Activated CD4-positive, CD25-positive, alpha-beta regulatory T cell treated with anti-CD3 and anti-CD28 coated beads, Interleukin-2, amount 50 U/mL, for 16 hours (primary cell): ENCODE results near the gene GDE1.

ENCODE experiments used
- DNase-seq: peaks from one replicate; pipeline ENCODE4 v3.0.0-alpha.2; 2020; ENCODE audit warnings: low read depth, low spot score

Gene GDE1

GRCh38 chr16:19486750-19487325 is 35.1 kb downstream of the GDE1 start:
- DNase-seq: no peak

DNA sequence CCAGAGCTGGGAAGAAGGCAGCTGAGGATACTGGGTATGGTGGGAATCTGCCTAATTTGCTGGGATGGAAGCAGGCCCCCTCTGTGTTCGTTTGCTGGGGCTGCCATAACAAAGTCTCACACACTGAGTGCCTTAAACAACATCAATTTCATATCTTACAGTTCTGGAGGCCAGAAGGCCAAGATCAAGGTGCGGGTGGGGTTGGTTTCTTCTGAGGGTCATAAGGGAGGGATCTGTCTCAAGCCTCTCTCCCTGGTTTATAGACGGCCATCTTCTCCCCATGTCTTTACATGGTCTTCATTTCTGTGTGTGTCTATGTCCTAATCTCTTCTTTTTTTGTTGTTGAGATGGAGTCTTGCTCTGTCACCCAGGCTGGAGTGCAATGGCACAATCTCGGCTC is 35.8 kb downstream of the GDE1 start:
- DNase-seq: no peak

GRCh38 chr16:19485611-19486010 is 36.3 kb downstream of the GDE1 start:
- no peak for DNase-seq

DNA sequence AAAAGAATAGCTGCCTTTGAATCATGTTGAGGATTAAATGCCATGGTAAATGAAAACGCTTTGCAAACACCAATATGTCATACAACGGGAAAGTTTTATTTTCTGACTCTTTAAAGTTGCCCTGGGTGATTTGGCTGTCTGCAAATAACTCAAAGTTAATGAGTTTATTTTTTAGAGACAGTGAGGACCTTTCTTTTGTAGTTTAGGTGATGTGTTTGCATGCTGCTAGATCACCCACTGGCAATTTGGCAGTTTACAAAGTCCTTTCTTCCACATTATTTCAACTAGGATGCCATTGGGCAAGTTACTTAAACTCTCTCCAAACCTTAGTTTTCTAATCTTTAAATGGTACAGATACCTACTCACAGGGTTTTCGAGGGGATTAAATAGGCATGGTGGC is 37.8 kb downstream of the GDE1 start:
- DNase-seq: no peak

- DNase-seq: no peak
Measured at GRCh38 chr16:19482291-19482690, 39.6 kb downstream of the GDE1 start.

- no peak for DNase-seq
Measured at GRCh38 chr16:19481769-19482168, 40.1 kb downstream of the GDE1 start.

GRCh38 chr16:19481296-19481695 is 40.6 kb downstream of the GDE1 start:
- DNase-seq: no peak

GRCh38 chr16:19479302-19479721 is 42.6 kb downstream of the GDE1 start:
- DNase-seq: no peak

DNA sequence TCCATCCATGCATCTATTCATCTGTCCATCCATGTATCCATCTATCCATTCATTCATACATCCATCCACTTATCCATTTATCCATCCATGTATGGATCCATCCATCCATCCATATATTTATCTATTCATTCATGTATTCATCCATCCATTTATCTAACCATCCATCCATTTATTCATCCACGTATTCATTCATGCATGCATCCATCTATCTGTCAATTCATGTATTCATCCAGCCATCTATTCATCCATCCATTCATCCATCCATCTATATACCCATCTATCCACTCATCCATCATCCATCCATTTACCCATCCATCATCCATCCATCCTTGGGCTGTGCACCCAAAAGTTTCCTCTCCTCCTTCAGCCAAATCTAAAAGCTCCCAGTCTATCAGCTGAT is 43.4 kb downstream of the GDE1 start:
- DNase-seq: no peak

- no peak for DNase-seq
Measured at GRCh38 chr16:19474617-19475016, 47.3 kb downstream of the GDE1 start.

GRCh38 chr16:19472482-19472881 is 49.4 kb downstream of the GDE1 start:
- no peak for DNase-seq

DNA sequence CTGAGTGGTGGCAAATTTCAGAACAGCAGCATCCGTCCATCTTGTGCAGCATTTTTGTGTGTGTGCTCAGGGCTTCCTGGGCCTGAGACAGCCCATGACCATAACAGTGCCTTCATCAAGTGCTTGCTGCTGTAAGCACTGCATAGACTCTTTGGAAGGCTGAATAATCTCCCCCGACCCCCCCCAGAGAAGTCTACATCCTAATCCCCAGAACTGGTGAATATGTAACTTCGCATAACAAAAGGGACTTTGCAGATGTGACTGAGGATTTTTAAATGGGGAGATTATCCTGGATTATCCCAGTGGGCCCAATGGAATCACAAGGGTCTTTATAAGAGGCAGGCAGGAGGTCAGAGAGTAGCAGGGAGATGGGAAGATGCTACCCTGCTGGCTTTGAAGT is 53.6 kb downstream of the GDE1 start:
- no peak for DNase-seq

DNA sequence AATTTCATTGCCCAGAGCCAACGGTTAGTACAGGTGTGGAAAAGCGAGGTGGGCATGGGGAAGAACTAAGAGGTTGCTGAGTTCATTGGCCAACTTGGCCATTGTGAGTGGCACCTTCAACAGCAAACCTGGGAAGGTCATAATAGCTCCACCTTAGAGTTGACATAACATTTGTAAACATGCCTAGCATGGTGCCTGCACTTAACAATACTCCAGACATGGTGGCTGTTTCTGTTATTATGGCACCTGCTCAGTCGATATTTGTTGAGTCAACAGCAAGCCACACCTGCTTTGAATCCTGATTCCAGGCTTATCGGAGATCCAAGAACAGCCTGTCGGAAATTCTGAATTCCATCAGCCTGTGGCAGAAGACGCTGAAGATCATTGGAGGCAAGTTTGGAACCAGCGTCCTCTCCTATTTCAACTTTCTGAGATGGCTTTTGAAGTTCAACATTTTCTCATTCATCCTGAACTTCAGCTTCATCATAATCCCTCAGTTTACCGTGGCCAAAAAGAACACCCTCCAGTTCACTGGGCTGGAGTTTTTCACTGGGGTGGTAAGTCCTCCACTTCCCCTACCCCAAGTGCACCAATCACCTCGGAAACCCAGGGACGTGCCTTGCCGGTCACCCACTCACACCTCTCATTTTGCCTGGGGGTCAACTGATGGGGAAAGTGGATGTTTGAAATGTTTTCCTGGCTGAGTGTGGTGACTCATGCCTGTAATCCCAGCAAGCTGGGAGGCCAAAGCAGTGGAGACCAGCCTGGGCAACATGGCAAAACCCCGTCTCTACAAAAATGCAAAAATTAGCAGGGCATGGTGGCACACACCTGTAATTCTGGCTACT is 58.2 kb downstream of the GDE1 start:
- DNase-seq: no peak

DNA sequence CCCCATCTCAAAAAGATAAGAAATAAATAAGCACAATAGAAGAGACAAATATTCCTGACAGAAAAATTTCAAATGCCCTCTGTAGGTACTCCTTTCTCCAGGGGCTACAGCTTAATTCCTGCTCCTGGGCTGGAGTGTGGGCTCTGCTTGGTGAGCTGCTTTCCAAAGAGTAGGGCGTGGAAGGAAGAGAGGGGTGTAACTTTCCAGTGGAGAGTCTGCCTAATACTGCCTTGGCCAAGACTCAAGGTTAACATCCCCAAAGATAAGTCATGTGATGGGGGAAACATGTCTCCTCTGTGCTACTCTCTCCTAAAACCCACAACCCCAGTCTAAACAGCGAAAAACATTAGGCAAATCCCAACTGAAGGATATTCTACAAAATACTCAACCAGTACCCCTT is 61.5 kb downstream of the GDE1 start:
- no peak for DNase-seq

DNA sequence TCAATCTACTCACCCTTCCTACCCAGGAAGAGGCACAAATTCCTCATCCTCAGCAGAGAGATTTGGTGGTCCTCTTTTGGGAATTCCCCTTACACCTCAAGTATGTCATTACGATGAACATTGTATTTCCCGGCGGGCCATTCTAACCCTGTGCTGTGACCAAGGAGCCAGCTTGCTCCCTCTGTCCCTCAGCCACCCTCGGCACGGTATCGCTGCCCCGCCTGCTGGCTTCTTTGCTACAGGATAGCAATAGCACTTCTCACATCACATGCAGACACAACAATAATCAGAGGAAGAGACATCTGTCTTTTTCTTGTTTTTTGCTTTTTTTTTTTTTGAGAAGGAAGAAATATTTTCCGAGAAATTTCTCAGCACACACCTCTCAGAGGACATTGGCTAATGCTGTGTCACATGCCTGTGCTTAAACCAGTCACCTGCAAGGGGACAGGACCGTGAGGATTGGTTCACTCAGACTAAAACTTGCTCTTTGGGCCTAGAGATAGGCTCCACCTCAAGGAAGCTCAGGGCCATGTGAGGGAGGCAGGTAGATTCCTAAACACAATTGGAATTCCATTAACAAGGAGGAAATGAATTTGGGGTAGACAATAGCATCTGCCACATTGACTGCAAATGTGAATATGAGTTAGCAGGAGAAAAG is 63.0 kb downstream of the GDE1 start:
- no peak for DNase-seq
